Measurements from ENCODE around the gene USPL1. TPM values are rescaled to one million over a fixed set of nuclear protein-coding genes. Genes with fewer than 3 reads are reported as not detected.

Gene USPL1
- polyA plus RNA-seq, 1 donor (not counting 4 experiments of a cell fraction or from before 2014, with no cell fraction given): 12.3 TPM

DNA sequence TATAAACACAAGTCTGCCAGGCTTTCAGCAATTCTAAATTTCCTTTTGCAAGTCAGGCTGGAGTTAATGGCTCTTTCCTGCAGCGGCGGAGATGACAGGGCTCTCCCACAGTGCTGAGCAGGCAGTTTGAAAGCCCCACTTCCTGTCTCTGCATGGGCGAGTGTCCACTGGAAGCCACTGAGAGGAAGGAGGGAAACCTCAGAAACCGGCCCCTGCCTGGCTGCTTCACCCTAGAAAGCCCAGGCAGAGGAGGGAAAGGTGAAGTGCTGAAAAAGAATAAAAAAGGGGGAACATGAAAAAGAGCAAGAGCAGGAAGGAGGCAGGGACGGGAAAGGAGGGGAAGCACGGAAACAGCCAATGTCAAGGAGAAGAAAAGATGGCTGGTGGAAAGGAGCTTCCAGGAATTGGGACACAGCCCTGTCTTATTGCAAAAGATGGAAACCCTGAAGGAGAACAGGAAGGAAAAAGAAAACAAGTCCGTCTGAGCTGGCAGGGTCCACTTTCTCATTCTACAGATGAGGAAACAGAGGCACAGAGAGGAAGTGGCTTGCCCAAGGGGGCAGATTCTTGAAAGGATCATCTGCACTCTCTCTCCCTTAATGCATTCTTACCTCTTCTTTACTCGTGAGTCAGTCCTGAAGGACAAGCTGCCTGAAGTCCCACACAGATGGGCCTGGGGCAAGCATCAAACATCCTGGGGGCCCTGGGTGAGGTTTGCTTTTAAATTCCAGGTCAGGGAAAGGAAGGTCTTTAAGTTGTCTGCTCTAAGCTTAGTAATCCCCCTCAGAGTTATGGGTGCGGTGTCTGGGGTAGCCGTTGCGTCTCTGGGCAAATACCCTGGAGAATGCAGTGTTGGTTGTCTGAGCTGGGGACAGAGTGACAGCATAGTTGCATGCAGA lies 78.8 kb downstream of the USPL1 start:
- Histone ChIP-seq H3K79me2 (ENCODE audit: control insufficient read depth, insufficient read depth, low read length) (no peaks in the 10 kb centered on the region), H3K9me1 (ENCODE audit: control insufficient read depth, extremely low read depth, insufficient read depth, low read length) (no peaks in the 10 kb centered on the region), H4K20me1 (ENCODE audit: control insufficient read depth, extremely low read depth, insufficient read depth, low read length) (no peaks in the 10 kb centered on the region), H3K9ac (ENCODE audit: control insufficient read depth, extremely low read depth, insufficient read depth, low read length) (no peak overlapping the region), H3K27ac (ENCODE audit: control insufficient read depth, insufficient read depth, low read length) (no peak overlapping the region), H3K27me3 (ENCODE audit: control insufficient read depth, extremely low read depth, insufficient read depth, low read length) (peaks cover 9% of the 10 kb centered on the region), H3K4me3 (ENCODE audit: control insufficient read depth in 2 of 3, extremely low read depth in 1 of 3, insufficient read depth in 2 of 3, low read depth in 1 of 3, low read length in 3 of 3) (no peak overlapping the region), H3K9me3 (ENCODE audit: control insufficient read depth, low read depth, low read length) (no peaks in the 10 kb centered on the region), H3K4me1 (ENCODE audit: control insufficient read depth, extremely low read depth, insufficient read depth, low read length) (no peaks in the 10 kb centered on the region), H2AFZ (ENCODE audit: control insufficient read depth, low read length) (no peak overlapping the region), H3K4me2 (ENCODE audit: control insufficient read depth, extremely low read depth, insufficient read depth, low read depth, low read length) (no peak overlapping the region), H3K36me3 (ENCODE audit: control insufficient read depth in 2 of 2, extremely low read depth in 1 of 2, insufficient read depth in 2 of 2, low read length in 2 of 2) (no peaks in the 10 kb centered on the region)
- dilution Hi-C loops (cut with MboI; ENCODE audit: extremely low pct_ligation_motif_present, low sequenced_read_pairs): no loop called here
- FAIRE-seq (no peak), DNase-seq (ENCODE audit: low read depth, low spot score) (no peak)
- TF ChIP-seq, protein P1, sequence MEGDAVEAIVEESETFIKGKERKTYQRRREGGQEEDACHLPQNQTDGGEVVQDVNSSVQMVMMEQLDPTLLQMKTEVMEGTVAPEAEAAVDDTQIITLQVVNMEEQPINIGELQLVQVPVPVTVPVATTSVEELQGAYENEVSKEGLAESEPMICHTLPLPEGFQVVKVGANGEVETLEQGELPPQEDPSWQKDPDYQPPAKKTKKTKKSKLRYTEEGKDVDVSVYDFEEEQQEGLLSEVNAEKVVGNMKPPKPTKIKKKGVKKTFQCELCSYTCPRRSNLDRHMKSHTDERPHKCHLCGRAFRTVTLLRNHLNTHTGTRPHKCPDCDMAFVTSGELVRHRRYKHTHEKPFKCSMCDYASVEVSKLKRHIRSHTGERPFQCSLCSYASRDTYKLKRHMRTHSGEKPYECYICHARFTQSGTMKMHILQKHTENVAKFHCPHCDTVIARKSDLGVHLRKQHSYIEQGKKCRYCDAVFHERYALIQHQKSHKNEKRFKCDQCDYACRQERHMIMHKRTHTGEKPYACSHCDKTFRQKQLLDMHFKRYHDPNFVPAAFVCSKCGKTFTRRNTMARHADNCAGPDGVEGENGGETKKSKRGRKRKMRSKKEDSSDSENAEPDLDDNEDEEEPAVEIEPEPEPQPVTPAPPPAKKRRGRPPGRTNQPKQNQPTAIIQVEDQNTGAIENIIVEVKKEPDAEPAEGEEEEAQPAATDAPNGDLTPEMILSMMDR (optimal IDR thresholded peaks at IDR 0.05 in 1 of 3, IDR thresholded peaks at IDR 0.05 in 1 of 3, conservative IDR thresholded peaks at IDR 0.05 in 1 of 3; ENCODE audit: extremely low read depth in 1 of 3, insufficient read depth in 2 of 3, low read length in 3 of 3): no peak
- TF ChIP-seq EZH2 (IDR thresholded peaks at IDR 0.05; ENCODE audit: low read length): no peak

DNA sequence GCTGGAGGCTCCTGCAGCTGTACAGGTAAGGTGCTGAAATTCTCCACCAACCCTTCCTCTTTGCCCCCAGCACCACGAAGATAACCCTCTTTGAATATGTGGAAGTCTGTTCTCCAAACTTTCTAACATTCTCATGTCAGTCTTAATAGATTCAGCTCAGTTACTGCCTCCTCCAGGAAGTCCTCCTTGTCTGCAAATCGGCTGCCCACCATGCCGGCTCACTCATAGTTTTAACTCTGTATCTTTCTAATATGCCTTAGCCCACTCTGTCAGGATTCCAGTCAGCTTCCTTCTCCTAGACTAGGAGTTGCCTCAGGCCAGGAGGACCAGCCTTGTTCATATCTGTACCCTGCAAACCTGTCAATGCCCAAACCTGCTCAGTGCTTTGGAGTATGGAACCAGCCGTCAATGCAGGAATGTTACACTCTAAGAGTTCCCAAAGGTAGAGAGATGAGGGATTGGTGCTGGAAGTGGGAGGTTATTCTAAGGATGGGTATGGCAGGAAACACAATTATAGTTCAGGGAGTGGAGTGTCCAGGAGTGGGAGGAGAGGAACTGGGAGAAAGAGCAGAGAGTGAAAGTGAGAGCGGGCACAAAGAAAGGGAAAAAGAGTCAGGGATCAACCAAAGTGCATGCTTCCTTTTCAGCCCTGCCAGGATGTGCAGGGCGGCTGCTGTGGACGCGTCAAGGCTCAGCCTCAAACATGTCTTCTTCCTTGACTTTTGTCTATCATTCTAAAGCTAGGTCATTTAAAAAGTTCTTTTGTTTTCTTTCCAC lies 79.6 kb downstream of the USPL1 start:
- Histone ChIP-seq H3K36me3 (ENCODE audit: control insufficient read depth in 2 of 2, extremely low read depth in 1 of 2, insufficient read depth in 2 of 2, low read length in 2 of 2) (no peaks in the 10 kb centered on the region), H3K27me3 (ENCODE audit: control insufficient read depth, extremely low read depth, insufficient read depth, low read length) (peaks cover 13% of the 10 kb centered on the region), H3K9ac (ENCODE audit: control insufficient read depth, extremely low read depth, insufficient read depth, low read length) (no peak overlapping the region), H4K20me1 (ENCODE audit: control insufficient read depth, extremely low read depth, insufficient read depth, low read length) (no peaks in the 10 kb centered on the region), H3K79me2 (ENCODE audit: control insufficient read depth, insufficient read depth, low read length) (no peaks in the 10 kb centered on the region), H3K4me1 (ENCODE audit: control insufficient read depth, extremely low read depth, insufficient read depth, low read length) (no peaks in the 10 kb centered on the region), H2AFZ (ENCODE audit: control insufficient read depth, low read length) (no peak overlapping the region), H3K9me1 (ENCODE audit: control insufficient read depth, extremely low read depth, insufficient read depth, low read length) (no peaks in the 10 kb centered on the region), H3K9me3 (ENCODE audit: control insufficient read depth, low read depth, low read length) (no peaks in the 10 kb centered on the region), H3K27ac (ENCODE audit: control insufficient read depth, insufficient read depth, low read length) (no peak overlapping the region), H3K4me3 (ENCODE audit: control insufficient read depth in 2 of 3, extremely low read depth in 1 of 3, insufficient read depth in 2 of 3, low read depth in 1 of 3, low read length in 3 of 3) (no peak overlapping the region), H3K4me2 (ENCODE audit: control insufficient read depth, extremely low read depth, insufficient read depth, low read depth, low read length) (no peak overlapping the region)
- TF ChIP-seq, protein P1 (optimal IDR thresholded peaks at IDR 0.05 in 1 of 3, IDR thresholded peaks at IDR 0.05 in 1 of 3, conservative IDR thresholded peaks at IDR 0.05 in 1 of 3; ENCODE audit: extremely low read depth in 1 of 3, insufficient read depth in 2 of 3, low read length in 3 of 3): no peak
- no peak for TF ChIP-seq EZH2 (IDR thresholded peaks at IDR 0.05; ENCODE audit: low read length)
- FAIRE-seq (no peak), DNase-seq (ENCODE audit: low read depth, low spot score) (no peak)
- dilution Hi-C loops (cut with MboI; ENCODE audit: extremely low pct_ligation_motif_present, low sequenced_read_pairs): no loop called here

All from keratinocyte (primary cell).